GM10847 (cell line): ENCODE data around the gene MUTYH.

ENCODE experiments used
- POLR2A ChIP-seq: IDR thresholded peaks from 2 replicates; pipeline ENCODE4 v1.6.1; 2011; ENCODE audit not compliant: insufficient read length; ENCODE audit errors: extremely low read depth

The MUTYH gene

DNA sequence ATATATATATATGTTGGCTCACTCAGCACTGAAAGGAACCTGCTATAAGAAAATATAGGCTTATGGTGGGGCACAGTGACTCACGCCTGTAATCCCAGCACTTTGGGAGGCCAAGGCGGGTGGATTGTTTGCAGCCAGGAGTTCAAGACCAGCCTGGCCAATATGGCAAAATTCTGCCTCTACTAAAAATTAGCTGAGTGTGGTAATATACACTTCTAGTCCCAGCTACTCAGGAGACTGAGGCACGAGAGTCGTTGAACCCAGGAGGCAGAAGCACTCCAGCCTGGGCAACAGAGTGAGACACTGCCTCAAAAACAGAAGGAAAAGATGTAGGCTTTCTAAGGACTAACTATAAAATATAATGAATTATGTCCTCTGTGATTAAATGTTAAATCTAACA lies 14.6 kb upstream of the MUTYH start:
- no peak for TF ChIP-seq POLR2A

DNA sequence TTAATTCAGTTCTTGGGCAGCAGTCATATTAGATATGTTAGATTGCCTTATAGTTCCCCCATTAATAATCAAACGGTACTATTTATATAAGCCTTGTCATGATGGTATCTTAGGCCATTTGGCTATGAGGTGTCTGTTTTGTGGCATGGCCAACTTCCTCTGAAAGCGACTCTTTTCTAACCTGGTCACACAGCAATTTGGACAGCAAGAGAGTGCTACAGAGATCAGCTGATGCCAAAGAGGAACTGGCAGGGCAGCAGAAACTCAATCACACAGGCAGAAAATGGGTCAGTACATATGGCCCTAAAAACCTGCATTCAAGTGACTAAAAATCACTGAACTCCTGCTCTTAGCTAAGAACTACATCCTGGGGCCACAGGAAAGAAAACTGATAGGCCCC lies 13.4 kb upstream of the MUTYH start:
- TF ChIP-seq POLR2A, result no peak

DNA sequence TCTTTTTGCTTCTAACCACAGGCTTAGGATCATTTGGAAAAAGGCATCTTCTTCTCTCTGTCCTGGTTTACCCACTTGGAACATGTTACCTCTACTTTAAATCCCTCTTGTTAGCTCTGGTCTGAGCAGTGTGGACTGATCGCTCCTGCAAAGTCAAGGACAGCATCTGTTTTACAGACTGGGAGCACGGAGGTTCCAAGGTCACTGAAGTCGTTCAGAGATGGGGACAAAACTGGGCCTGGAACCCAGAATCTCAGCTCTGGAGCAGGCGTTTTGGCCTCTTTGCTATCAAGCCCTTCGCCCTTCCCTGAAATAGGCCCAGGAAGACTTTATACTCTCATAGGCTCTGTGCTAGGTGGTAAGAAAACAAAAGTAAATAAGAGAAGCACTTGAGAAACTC lies 11.3 kb upstream of the MUTYH start:
- TF ChIP-seq POLR2A, result no peak

DNA sequence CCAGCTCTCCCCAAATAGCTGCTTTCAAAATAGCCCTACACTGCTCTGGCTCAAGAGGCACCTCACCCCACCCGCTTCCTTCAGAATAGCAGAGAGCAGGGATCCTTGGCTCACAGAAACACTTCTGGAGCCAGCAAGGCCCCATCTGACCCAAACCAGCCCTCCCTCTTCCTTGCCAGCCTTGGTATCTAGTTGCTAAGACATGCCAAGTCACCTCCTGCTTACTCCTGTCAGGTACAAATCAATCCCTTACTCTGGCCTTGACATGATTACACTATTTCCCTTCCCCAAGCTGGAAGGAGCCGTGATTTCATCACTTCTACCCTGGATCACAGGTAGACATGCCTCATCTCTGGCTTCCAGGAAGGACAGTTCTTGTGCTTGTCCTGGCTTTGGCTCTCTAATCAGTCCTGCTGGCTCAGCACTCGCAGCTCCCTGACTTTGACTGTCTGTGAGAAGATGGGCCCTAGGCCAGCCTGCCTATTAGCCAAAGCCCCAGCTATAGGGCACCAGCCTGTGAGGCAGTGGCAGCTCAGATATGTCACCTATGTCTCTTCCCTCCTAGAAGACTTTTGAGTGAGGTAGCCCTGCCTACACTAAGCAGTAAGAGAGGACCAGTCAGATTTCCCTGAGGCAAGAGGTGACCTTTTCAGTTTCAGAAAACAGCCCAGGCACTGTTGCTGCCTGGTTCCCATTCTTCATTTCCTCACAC lies 8.9 kb upstream of the MUTYH start:
- TF ChIP-seq POLR2A, result no peak

DNA sequence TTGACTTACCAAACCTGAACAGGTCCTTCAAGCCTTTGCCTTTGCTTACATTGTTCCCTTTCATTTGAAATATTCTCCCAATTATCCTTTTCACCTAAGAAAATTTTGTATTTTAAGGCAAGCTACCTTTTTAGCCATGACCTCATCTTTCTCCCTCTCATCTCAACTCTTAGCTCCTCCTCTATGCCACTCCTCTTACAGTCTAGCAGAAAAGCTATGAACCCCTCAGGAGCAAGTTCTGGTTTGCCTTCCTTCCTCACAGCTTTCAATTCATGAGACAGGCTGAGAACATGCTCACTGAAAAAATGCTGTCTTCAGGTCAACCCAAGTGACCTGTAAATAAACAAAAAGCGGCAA lies 8.3 kb upstream of the MUTYH start:
- no peak for TF ChIP-seq POLR2A

DNA sequence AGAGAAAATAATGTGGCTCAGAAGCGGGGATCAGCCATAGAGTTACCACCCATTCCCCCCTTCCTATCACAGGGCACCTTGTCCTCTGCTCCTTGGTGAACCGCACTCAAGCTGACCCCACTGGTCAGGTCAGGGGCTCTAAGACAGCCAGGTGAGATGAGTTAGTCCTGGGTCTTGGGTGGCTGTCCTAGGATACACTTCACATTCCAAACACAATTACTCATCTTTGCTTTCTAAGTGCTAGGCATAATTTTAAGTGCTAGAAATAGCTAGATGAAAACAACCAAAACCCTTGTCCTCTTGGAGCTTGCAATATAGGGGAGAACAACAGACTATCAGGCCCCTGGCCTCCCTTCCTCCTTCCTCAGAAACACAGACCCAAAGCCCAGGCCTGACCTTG lies 7.8 kb upstream of the MUTYH start:
- no peak for TF ChIP-seq POLR2A

DNA sequence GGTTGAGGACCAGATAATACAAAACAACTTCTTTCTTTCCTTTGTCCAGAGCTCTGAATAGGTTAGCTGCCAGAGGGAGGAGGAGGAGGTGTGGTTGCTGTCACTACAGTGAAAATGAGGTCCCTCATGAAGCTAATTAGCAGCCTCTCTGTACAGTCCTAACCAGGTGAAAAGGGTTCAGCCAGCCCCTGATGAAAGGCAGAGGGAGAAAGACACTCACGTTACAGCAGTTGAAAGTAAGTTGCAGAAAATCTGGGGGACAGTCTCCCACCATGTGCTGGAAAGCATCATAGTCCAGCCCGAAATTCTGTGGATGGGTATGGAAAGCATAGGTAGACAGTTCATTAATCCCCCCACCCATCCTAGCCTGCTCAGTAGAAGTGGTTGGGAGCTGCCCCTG lies 6.2 kb upstream of the MUTYH start:
- TF ChIP-seq POLR2A, result no peak

DNA sequence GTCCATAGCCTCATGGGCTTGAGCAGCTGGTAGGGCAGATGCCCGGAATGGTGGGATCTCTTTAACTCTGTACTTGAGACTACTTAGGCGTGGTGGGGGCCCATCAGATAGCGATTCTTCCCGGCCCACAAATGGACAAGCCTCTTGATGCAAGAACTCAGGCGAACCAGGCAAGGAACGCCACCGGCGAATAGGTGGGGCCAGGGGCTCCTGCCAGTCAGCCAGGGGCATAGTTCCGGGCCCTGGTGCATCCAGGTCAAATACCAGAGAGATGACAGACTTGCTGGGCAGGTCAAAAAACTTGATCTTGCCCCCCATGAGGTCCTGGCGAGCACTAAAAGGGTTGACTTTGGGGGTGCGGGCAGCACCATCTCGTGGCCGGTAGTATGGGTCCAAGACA lies 4.8 kb upstream of the MUTYH start:
- no peak for TF ChIP-seq POLR2A

DNA sequence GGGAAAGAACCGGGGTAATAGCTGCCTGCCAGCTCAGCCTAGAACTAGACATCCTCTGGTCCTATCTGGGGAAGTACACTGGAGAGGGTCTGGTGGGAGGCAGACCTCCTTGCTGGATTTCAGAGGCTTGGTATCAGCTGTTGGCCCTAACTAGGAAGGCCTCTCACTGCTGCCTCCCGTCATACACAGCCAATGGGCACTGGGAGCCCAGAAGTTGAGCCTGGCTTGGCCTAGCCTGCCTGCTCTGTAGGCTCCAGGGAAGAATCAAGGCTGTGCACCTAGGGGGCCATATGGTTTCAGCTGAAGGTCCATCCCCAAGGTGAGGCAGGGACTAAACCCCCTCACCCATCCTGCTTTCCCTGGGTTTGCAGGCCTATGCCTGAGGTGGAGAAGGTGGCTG lies 4.3 kb upstream of the MUTYH start:
- no peak for TF ChIP-seq POLR2A

DNA sequence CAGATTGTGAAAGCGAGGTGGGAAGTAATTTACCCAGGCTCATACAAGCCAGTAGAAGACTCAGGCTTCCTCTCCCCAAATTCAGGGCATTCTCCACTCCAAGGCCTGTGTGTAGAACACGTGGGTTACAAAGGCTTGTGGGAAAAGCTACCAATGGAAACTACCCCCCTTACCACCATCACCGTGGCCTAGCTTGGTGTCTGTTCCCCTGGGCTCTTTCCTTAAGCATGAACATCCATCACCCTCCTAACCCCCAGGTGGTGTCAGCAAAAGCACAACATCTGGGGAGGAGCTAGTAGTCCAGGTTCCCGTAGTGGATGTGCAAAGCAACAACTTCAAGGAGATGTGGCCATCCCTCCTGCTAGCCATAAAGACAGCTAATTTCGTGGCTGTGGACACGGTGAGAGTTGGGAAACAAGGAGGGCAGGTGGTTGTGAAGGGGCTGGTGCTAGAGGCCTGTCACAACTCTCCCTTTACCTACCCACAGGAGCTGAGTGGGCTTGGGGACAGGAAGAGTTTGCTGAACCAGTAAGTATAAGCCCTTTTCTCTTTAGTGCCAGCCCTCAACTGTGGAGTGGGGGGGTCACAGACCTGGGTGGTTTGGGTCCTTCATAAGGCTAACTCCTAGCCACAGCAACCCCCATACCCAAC lies 701 bp upstream of the MUTYH start:
- no peak for TF ChIP-seq POLR2A

DNA sequence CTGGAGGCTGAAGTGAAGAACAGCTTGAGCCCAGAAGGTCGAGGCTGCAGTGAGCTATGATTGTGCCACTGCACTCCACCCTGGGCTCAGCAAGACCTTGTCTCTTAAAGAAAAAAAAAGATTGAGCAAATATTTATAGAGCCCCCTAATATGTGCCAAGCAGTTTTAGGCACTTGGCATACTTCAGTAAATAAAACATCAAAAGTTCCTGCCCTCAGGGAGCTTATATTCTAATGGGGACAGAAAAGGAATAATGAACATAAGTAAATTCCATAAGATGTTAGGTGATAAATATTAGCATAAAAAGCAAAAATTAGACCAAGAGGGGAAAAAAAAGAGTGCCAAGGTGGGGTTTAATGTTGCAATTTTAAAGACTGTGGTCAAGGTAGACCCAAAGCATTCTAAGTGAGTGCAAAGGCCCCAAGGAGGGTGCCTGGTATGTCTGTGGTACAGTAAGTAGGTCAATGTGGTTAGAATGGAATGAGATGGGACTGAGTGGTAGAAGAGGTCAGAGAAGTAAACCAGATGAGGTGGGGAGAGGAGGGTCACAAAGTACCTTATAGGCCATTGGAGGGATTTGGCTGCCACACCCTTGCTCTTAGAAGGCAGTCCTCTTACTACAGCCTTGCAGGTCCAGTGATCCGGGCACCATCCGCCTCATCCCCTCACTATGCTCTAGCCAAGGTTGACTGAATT lies 2.5 kb downstream of the MUTYH start:
- no peak for TF ChIP-seq POLR2A

DNA sequence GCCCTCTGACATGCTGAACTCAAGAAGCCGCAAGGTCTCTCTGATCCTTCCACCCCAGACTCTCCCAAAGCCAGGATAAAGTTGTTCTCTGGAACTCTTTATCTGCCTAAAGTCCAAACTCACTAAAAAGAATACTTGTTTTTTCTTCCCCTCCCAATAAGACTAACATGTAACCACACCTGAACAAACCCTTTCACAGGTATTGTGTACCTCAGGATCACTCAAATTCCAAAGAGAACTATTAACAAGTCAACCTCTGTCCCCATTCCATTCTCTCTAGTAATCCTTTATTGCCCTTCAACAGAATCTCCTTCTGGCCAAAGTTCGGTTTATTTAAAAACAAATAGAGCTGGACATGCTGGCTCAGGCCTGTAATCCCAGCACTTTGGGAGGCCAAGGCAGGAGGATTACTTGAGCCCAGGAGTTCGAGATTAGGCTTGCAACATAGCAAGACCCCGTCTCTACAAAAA lies 4.3 kb downstream of the MUTYH start:
- no peak for TF ChIP-seq POLR2A

DNA sequence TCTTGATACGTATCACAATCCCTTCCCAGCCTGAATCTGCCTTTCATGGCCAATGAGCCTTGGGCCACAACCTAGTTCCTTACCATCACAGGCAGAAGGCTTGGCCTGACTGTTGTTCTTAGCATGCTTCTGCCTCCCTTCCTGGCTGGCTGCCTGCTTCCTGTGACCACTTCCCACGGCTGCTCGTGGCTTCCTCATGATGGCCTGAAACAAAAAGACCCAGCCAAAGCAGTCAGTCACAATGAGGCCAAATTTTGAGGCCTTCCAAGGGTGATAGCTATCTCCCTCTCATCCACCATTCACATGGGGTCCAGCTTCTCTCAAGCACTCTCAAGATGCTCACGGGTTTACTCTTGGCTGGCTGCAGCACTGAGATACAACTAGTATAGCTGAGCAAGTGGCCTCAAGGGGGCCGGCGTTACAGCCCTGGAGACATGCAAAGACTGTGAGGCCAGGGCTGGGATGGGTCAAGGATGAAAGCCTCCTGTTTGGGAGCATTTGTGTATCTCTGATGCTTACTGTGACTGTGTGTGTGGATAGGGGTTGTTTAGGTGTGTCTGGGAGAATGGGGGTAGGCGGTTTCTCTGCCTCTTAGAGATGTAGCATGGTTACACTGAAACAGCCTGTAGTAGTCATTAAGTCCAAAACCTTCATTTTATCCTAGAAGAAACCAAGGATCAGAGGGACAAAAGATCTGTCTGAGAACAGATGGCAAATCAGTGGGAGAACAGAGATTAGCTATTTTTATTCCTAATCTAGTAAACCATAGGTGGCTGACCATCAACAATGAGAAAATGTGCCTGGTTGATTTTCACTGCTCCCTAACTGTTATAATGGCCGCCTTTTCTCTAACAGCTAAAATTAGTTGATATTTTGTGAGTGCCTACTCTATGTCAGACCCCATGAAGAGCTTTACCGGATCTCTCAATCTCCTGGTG lies 5.7 kb downstream of the MUTYH start:
- TF ChIP-seq POLR2A, result no peak

DNA sequence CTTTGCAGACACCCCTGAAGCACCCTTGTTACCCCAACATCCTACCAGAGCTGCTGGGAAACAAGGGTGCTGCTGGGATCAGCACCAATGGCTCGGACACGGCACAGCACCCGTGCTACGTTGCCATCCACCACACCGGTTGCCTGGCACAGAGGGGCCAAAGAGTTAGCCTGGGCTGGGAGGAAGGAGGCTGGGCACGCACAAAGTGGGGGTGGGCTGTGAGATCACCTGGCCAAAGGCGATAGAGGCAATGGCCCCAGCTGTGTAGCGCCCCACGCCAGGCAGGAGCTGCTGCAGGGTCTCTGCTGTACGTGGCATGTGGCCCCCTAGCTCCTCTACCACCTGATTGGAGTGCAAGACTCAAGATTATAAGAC lies 7.9 kb downstream of the MUTYH start:
- TF ChIP-seq POLR2A, result no peak

DNA sequence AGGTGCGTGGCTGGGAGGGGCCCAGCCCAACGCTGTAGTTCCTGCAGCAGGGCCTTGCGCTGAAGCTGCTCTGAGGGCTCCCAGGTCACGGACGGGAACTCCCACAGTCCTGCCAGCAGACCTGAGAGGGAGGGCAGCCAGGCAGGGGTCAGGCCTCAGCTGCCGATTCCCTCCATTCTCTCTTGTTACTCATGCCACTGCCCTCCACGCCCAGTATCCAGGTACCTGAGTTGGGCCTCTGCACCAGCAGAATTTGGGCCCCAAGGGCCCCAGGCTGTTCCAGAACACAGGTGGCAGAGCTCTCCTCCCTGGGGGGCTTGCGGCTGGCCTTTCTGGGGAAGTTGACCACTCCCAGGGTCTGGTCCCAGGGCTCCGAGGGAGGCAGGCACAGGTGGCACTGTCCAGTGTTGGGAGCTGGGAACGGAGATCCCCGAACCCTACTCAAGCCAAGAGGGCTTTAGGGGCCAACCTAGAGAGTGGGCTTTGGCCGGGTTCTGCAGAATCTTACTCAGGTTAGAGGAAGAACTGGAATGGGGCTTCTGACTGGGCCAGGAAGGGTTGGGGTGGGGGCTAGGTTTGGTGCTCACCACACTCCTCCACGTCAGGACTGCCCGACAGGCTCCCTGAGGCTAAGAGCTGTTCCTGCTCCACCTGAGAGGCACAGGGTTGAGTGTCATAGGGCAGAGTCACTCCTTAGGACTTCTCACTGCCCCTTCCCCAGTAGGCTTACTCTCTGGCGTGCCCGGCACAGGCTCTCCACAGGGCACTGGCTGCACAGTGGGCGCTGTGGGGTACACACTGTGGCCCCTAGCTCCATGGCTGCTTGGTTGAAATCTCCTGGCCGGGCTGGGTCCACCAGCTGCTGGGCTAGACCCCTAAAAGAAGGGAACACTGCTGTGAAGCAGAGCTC lies 8.5 kb downstream of the MUTYH start:
- no peak for TF ChIP-seq POLR2A

DNA sequence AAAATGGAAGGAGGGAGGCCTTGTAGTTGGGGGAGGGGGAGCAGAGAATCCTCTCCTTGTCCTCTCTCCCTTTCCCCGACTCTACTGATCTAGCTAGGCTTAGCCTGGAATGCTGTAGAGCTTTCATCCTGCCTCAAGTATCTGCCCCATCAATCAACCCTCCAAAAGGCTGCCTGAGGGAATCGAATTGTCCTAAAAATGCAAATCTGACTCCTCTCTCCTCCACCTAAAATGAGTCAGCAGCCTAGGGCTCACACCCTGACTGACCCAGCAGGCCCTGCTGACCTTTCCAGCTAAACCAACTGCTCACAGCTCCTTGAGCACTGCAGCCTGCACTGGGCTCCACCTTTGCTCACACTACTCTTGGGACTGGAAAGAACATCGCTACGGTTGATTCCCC lies 10.8 kb downstream of the MUTYH start:
- TF ChIP-seq POLR2A, result no peak
